ENCODE results near the gene RHBG.

RHBG gene

GRCh38 chr1:156386134-156386901, 17.3 kb downstream of the RHBG start:
- FAIRE-seq, result no peak
- no peak for DNase-seq (ENCODE audit: low spot score)

GRCh38 chr1:156386949-156387869, 18.2 kb downstream of the RHBG start:
- FAIRE-seq (no peak), DNase-seq (ENCODE audit: low spot score) (no peak)

- FAIRE-seq (no peak), DNase-seq (ENCODE audit: low spot score) (no peak)
Measured at GRCh38 chr1:156387870-156388173, 18.8 kb downstream of the RHBG start.

- FAIRE-seq (no peak), DNase-seq (ENCODE audit: low spot score) (no peak)
Measured at GRCh38 chr1:156388174-156389137, 19.4 kb downstream of the RHBG start.

- DNase-seq (ENCODE audit: low spot score), result no peak
- no peak for FAIRE-seq
Measured at GRCh38 chr1:156389311-156389710, 20.3 kb downstream of the RHBG start.

GRCh38 chr1:156390469-156391365, 21.7 kb downstream of the RHBG start:
- FAIRE-seq, result no peak
- no peak for DNase-seq (ENCODE audit: low spot score)

- FAIRE-seq, result no peak
Measured at GRCh38 chr1:156391366-156391677, 22.3 kb downstream of the RHBG start.

GRCh38 chr1:156391701-156392100, 22.7 kb downstream of the RHBG start:
- DNase-seq (ENCODE audit: low spot score) (no peak), FAIRE-seq (peak; percentile 5)

More at GRCh38 chr1:156391366-156391677, 22.3 kb downstream of the RHBG start:
- DNase-seq (ENCODE audit: low spot score), result no peak

GRCh38 chr1:156392452-156392853, 23.4 kb downstream of the RHBG start:
- DNase-seq (ENCODE audit: low spot score) (no peak), FAIRE-seq (no peak)

- FAIRE-seq (no peak), DNase-seq (ENCODE audit: low spot score) (no peak)
Measured at GRCh38 chr1:156393095-156393494, 24.1 kb downstream of the RHBG start.

- DNase-seq (ENCODE audit: low spot score) (no peak), FAIRE-seq (no peak)
Measured at GRCh38 chr1:156394082-156394481, 25.1 kb downstream of the RHBG start.

- FAIRE-seq, result no peak
- DNase-seq (ENCODE audit: low spot score), result no peak
Measured at GRCh38 chr1:156394835-156395461, 25.9 kb downstream of the RHBG start.

GRCh38 chr1:156399355-156400125, 30.5 kb downstream of the RHBG start:
- DNase-seq (ENCODE audit: low spot score) (no peak), FAIRE-seq (no peak)

GRCh38 chr1:156400191-156400935, 31.4 kb downstream of the RHBG start:
- no peak for FAIRE-seq
- no peak for DNase-seq (ENCODE audit: low spot score)

GRCh38 chr1:156401041-156401574, 32.1 kb downstream of the RHBG start:
- FAIRE-seq, result no peak
- no peak for DNase-seq (ENCODE audit: low spot score)

GRCh38 chr1:156401681-156402081, 32.7 kb downstream of the RHBG start:
- FAIRE-seq (no peak), DNase-seq (ENCODE audit: low spot score) (no peak)

GRCh38 chr1:156402331-156403020, 33.5 kb downstream of the RHBG start:
- no peak for DNase-seq (ENCODE audit: low spot score)
- FAIRE-seq, result no peak

GRCh38 chr1:156405670-156406069, 36.7 kb downstream of the RHBG start:
- no peak for FAIRE-seq

More at GRCh38 chr1:156405670-156406069, 36.7 kb downstream of the RHBG start:
- no peak for DNase-seq (ENCODE audit: low spot score)
